Prostate gland (tissue), 2 donors: ENCODE data around the gene PIF1. TPM values are rescaled to one million over a fixed set of nuclear protein-coding genes. Genes with fewer than 3 reads are reported as not detected.

Experiments used
- DNase-seq: peaks from one replicate; pipeline ENCODE4 v3.0.0-alpha.2; 2019; ENCODE audit warnings: low spot score
- H3K27ac ChIP-seq, 2 donors: fragments of 200-600 bp; sonication (generic); 2 replicates each; pipeline ENCODE4 v1.5.1; 2017 to 2019
- H3K27me3 ChIP-seq: fragments of 200-600 bp; sonication (generic); replicated peaks from 2 replicates; pipeline ENCODE4 v1.5.1; 2019; ENCODE audit not compliant: insufficient read depth
- H3K36me3 ChIP-seq, 2 donors: fragments of 200-600 bp; sonication (generic); 1 replicate in 1 of 2; 2 replicates in 1 of 2; pipeline versions ENCODE4 v1.5.1 to v1.8.1; 2017 to 2019
- H3K4me1 ChIP-seq: fragments of 200-600 bp; sonication (generic); replicated peaks from 2 replicates; pipeline ENCODE4 v1.5.1; 2019
- H3K4me3 ChIP-seq, 2 donors: fragments of 200-600 bp; sonication (generic); 2 replicates each; pipeline ENCODE4 v1.5.1; 2017 to 2019
- H3K9me3 ChIP-seq: fragments of 200-600 bp; sonication (generic); 2 replicates; pipeline ENCODE4 v1.5.1; 2017
- CTCF ChIP-seq, 4 experiments: fragments of 200-600 bp in 2 of 4; fragments of 450-650 bp in 2 of 4; sonication (generic) in 2 of 4; IDR thresholded peaks; 1 replicate in 3 of 4; 2 replicates in 1 of 4; pipeline ENCODE4 v1.5.1; 2016 to 2019; ENCODE audit warnings: antibody characterized with exemption in 4 of 4, mild to moderate bottlenecking in 2 of 4, moderate library complexity in 2 of 4
- POLR2A ChIP-seq: fragments of 450-650 bp; IDR thresholded peaks from one replicate; pipeline ENCODE4 v1.6.1; 2016; ENCODE audit warnings: antibody characterized with exemption, mild to moderate bottlenecking
- POLR2AphosphoS5 ChIP-seq: sonication (generic); formaldehyde crosslinking; IDR thresholded peaks from one replicate; pipeline ENCODE4 v1.6.1; 2017; ENCODE audit warnings: antibody characterized with exemption
- WGBS: methylation state at CpG from one replicate; pipeline ENCODE4 v1.1.5; 2018; 5-methylcytosine and 5-hydroxymethylcytosine counted together
- intact Hi-C: fragments of 100-400 bp; cut with DNase I; formaldehyde crosslinking; loops from one replicate; pipeline ENCODE4 v1.14.2; 2022
- total RNA-seq, 2 donors: library from RNA; depleted of rRNA; stranded (reverse); fragments of >200 nt; gene quantifications; one replicate each; pipeline ENCODE4 v1.1.0, GENCODE V29; 2016

Gene PIF1
- total RNA-seq, 2 donors from 2014 or later, result 0.82 to 9.8 TPM

- Histone ChIP-seq H3K4me3 (no peak overlapping the region), H3K36me3 (no peaks in the 10 kb centered on the region), H3K4me1 (no peaks in the 10 kb centered on the region), H3K27me3 (no peaks in the 10 kb centered on the region), H3K9me3 (no peaks in the 10 kb centered on the region), H3K27ac (no peak overlapping the region)
- 79% methylated on average over 6 of the region's 6 CpGs for WGBS
- TF ChIP-seq POLR2A (no peak), POLR2AphosphoS5 (no peak), CTCF (IDR thresholded peaks at IDR 0.05) (no peak)
- DNase-seq, result no peak
- intact Hi-C loops, result loop anchor here (5.0 kb wide), 1 partner anchor 123 kb away; no protein-coding TSS in a partner anchor
These were observed 14.7 kb downstream of the PIF1 start for GRCh38 chr15:64810497-64811326.

GRCh38 chr15:64809649-64810496 is 15.6 kb downstream of the PIF1 start:
- Histone ChIP-seq H3K27ac (no peak overlapping the region), H3K27me3 (no peaks in the 10 kb centered on the region), H3K4me3 (no peak overlapping the region), H3K4me1 (no peaks in the 10 kb centered on the region), H3K36me3 (no peaks in the 10 kb centered on the region), H3K9me3 (no peaks in the 10 kb centered on the region)
- intact Hi-C loops, result loop anchor here (2.0 to 5.0 kb wide), 2 partner anchors 69 to 123 kb away; no protein-coding TSS in a partner anchor
- 37% methylated on average over 14 of the region's 14 CpGs for WGBS
- peak; percentile 63 for DNase-seq
- no peak for TF ChIP-seq POLR2AphosphoS5
- no peak for TF ChIP-seq POLR2A
- TF ChIP-seq CTCF (IDR thresholded peaks at IDR 0.05), result peak; percentile 79 to 94 (median 86)

GRCh38 chr15:64808785-64809453 is 16.5 kb downstream of the PIF1 start:
- no peaks in the 10 kb centered on the region for H3K36me3 ChIP-seq
- H3K4me3 ChIP-seq, result no peak overlapping the region
- H3K4me1 ChIP-seq, result no peaks in the 10 kb centered on the region
- no peaks in the 10 kb centered on the region for H3K9me3 ChIP-seq
- 74% methylated on average over 10 of the region's 10 CpGs for WGBS
- no peak for TF ChIP-seq POLR2AphosphoS5
- no peak for TF ChIP-seq CTCF (IDR thresholded peaks at IDR 0.05)
- TF ChIP-seq POLR2A, result no peak
- no peak for DNase-seq
- no peak overlapping the region for H3K27ac ChIP-seq
- H3K27me3 ChIP-seq, result no peaks in the 10 kb centered on the region
- intact Hi-C loops, result loop anchor here (2.0 kb wide), 1 partner anchor 68 kb away; no protein-coding TSS in a partner anchor

GRCh38 chr15:64807751-64808222 is 17.7 kb downstream of the PIF1 start:
- no peaks in the 10 kb centered on the region for H3K4me1 ChIP-seq
- H3K27me3 ChIP-seq, result no peaks in the 10 kb centered on the region
- no peak overlapping the region for H3K4me3 ChIP-seq
- intact Hi-C loops, result loop anchor here (2.0 kb wide), 2 partner anchors 31 to 67 kb away; no protein-coding TSS in a partner anchor
- DNase-seq, result no peak
- peak overlapping the region; percentile 9 to 36 for H3K27ac ChIP-seq
- WGBS, result 64% methylated on average over 6 of the region's 6 CpGs
- no peaks in the 10 kb centered on the region for H3K9me3 ChIP-seq
- TF ChIP-seq POLR2AphosphoS5 (no peak), POLR2A (no peak), CTCF (IDR thresholded peaks at IDR 0.05) (no peak)
- no peaks in the 10 kb centered on the region for H3K36me3 ChIP-seq
